ENCODE results near the gene SMURF2.
"Not testable (repeated sequence)": the region's sequence is repeated elsewhere in the genome, so short reads cannot be mapped to it uniquely, and the experiment has no call there.

The SMURF2 gene

GRCh38 chr17:64682261-64683181 lies 20.4 kb upstream of the SMURF2 start:
- Mint-ChIP-seq H3K9me3 (no peaks in the 10 kb centered on the region), H3K4me3 (no peak overlapping the region), H3K27ac (no peak overlapping the region), H3K4me1 (no peaks in the 10 kb centered on the region), H3K27me3 (peaks cover 13% of the 10 kb centered on the region), H3K36me3 (no peaks in the 10 kb centered on the region)
- ATAC-seq, result no peak

- H3K4me3 Mint-ChIP-seq, result no peak overlapping the region
- no peaks in the 10 kb centered on the region for H3K9me3 Mint-ChIP-seq
- H3K36me3 Mint-ChIP-seq, result no peaks in the 10 kb centered on the region
- ATAC-seq, result no peak
- no peak overlapping the region for H3K27ac Mint-ChIP-seq
- peaks cover 2% of the 10 kb centered on the region for H3K27me3 Mint-ChIP-seq
- no peaks in the 10 kb centered on the region for H3K4me1 Mint-ChIP-seq
Measured at GRCh38 chr17:64679710-64680216, 17.7 kb upstream of the SMURF2 start.

- no peaks in the 10 kb centered on the region for H3K27me3 Mint-ChIP-seq
- H3K36me3 Mint-ChIP-seq, result no peaks in the 10 kb centered on the region
- no peaks in the 10 kb centered on the region for H3K4me1 Mint-ChIP-seq
Measured at GRCh38 chr17:64676763-64677162, 14.7 kb upstream of the SMURF2 start.

GRCh38 chr17:64670843-64671590 lies 8.9 kb upstream of the SMURF2 start:
- H3K36me3 Mint-ChIP-seq, ATAC-seq, H3K27me3 Mint-ChIP-seq, H3K4me3 Mint-ChIP-seq, H3K27ac Mint-ChIP-seq, H3K9me3 Mint-ChIP-seq, H3K4me1 Mint-ChIP-seq: not testable (repeated sequence)

More at GRCh38 chr17:64676763-64677162, 14.7 kb upstream of the SMURF2 start:
- Mint-ChIP-seq H3K9me3 (no peaks in the 10 kb centered on the region), H3K27ac (no peak overlapping the region), H3K4me3 (no peak overlapping the region)
- ATAC-seq, result no peak

- H3K4me1 Mint-ChIP-seq, H3K36me3 Mint-ChIP-seq, H3K9me3 Mint-ChIP-seq, H3K27me3 Mint-ChIP-seq, H3K27ac Mint-ChIP-seq, ATAC-seq, H3K4me3 Mint-ChIP-seq: not testable (repeated sequence)
Measured at GRCh38 chr17:64667807-64668721, 6.0 kb upstream of the SMURF2 start.

GRCh38 chr17:64664299-64664981 lies 2.3 kb upstream of the SMURF2 start:
- not testable (repeated sequence) for H3K27me3 Mint-ChIP-seq, H3K27ac Mint-ChIP-seq, H3K9me3 Mint-ChIP-seq, H3K36me3 Mint-ChIP-seq, H3K4me3 Mint-ChIP-seq, ATAC-seq
- H3K4me1 Mint-ChIP-seq, result peaks cover 28% of the 10 kb centered on the region

- not testable (repeated sequence) for ATAC-seq, H3K27me3 Mint-ChIP-seq, H3K9me3 Mint-ChIP-seq, H3K27ac Mint-ChIP-seq, H3K4me3 Mint-ChIP-seq, H3K36me3 Mint-ChIP-seq
- peaks cover 33% of the 10 kb centered on the region for H3K4me1 Mint-ChIP-seq
Measured at GRCh38 chr17:64663836-64664235, 1.7 kb upstream of the SMURF2 start.

- H3K27me3 Mint-ChIP-seq, result no peaks in the 10 kb centered on the region
- H3K4me3 Mint-ChIP-seq, result peak overlapping the region; percentile 80
Measured at GRCh38 chr17:64662774-64663367, 764 bp upstream of the SMURF2 start.

GRCh38 chr17:64661726-64661975 lies 456 bp downstream of the SMURF2 start:
- no peaks in the 10 kb centered on the region for H3K9me3 Mint-ChIP-seq
- peak overlapping the region; percentile 85 for H3K27ac Mint-ChIP-seq
- H3K4me1 Mint-ChIP-seq, result peaks cover 51% of the 10 kb centered on the region
- no peaks in the 10 kb centered on the region for H3K27me3 Mint-ChIP-seq
- no peaks in the 10 kb centered on the region for H3K36me3 Mint-ChIP-seq
- peak overlapping the region; percentile 97 for H3K4me3 Mint-ChIP-seq
- ATAC-seq, result peak; percentile 70

More at GRCh38 chr17:64662774-64663367, 764 bp upstream of the SMURF2 start:
- H3K27ac Mint-ChIP-seq, result peak overlapping the region; percentile 85
- no peaks in the 10 kb centered on the region for H3K36me3 Mint-ChIP-seq
- ATAC-seq, result no peak
- peaks cover 39% of the 10 kb centered on the region for H3K4me1 Mint-ChIP-seq
- no peaks in the 10 kb centered on the region for H3K9me3 Mint-ChIP-seq

GRCh38 chr17:64660978-64661725 lies 955 bp downstream of the SMURF2 start:
- H3K4me1 Mint-ChIP-seq, result peaks cover 53% of the 10 kb centered on the region
- H3K9me3 Mint-ChIP-seq, H3K36me3 Mint-ChIP-seq, H3K27me3 Mint-ChIP-seq: not testable (repeated sequence)
- ATAC-seq, result peak; percentile 1
- H3K4me3 Mint-ChIP-seq, result peak overlapping the region; percentile 97
- peak overlapping the region; percentile 85 for H3K27ac Mint-ChIP-seq

GRCh38 chr17:64660195-64660977 lies 1.7 kb downstream of the SMURF2 start:
- H3K4me3 Mint-ChIP-seq, result peak overlapping the region; percentile 97
- not testable (repeated sequence) for H3K27me3 Mint-ChIP-seq, H3K36me3 Mint-ChIP-seq, ATAC-seq, H3K9me3 Mint-ChIP-seq
- H3K27ac Mint-ChIP-seq, result peak overlapping the region; percentile 85
- H3K4me1 Mint-ChIP-seq, result peaks cover 53% of the 10 kb centered on the region

GRCh38 chr17:64658931-64659330 lies 3.2 kb downstream of the SMURF2 start:
- Mint-ChIP-seq H3K27ac (no peak overlapping the region), H3K36me3 (peaks cover 6% of the 10 kb centered on the region), H3K9me3 (peaks cover 2% of the 10 kb centered on the region), H3K4me3 (no peak overlapping the region), H3K4me1 (peaks cover 53% of the 10 kb centered on the region), H3K27me3 (no peaks in the 10 kb centered on the region)
- ATAC-seq, result no peak

GRCh38 chr17:64657610-64658125 lies 4.4 kb downstream of the SMURF2 start:
- Mint-ChIP-seq H3K4me1 (peaks cover 47% of the 10 kb centered on the region), H3K36me3 (peaks cover 6% of the 10 kb centered on the region), H3K27ac (peak overlapping the region; percentile 60), H3K9me3 (peaks cover 2% of the 10 kb centered on the region), H3K27me3 (no peaks in the 10 kb centered on the region), H3K4me3 (no peak overlapping the region)
- ATAC-seq, result no peak
